ENCODE data around the gene HOXA9.

HOXA9 gene

GRCh38 chr7:27164367-27165088 is 809 bp downstream of the HOXA9 start:
- no peak overlapping the region for H3K9ac ChIP-seq (ENCODE audit: low read length)
- no peak overlapping the region for H3K4me2 ChIP-seq (ENCODE audit: low read depth, low read length)
- no peak overlapping the region for H2AFZ ChIP-seq (ENCODE audit: low read length)

DNA sequence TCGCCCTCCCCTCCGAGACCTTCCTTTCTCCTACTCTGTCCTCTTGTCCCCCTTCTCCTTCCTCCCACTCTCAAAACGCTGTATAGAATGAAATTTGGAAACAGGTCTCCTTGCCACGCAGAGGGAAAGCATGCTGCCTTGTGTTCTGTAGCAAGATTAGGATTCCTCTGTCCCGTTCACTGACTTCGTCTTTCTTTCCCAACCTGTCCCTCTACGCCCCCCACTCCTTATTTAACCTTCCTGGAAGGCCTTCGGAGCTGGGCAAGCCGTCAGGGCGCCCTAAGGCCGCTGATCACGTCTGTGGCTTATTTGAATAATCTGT is 1.3 kb downstream of the HOXA9 start:
- TF ChIP-seq CTCF (IDR thresholded peaks at IDR 0.05; ENCODE audit: low read length) = no peak
- TF ChIP-seq EZH2 (optimal IDR thresholded peaks at IDR 0.05; ENCODE audit: low read depth, low read length) = no peak
- no peak for TF ChIP-seq EZH2phosphoT487 (IDR thresholded peaks at IDR 0.05; ENCODE audit: low read length)
- Histone ChIP-seq H2AFZ (ENCODE audit: low read length) (no peak overlapping the region), H3K9me2 (replicated peaks; ENCODE audit: insufficient read depth, low read length) (no peaks in the 10 kb centered on the region), H3K79me2 (ENCODE audit: low read length) (no peaks in the 10 kb centered on the region), H3K27ac (ENCODE audit: low read length) (no peak overlapping the region), H3K4me2 (ENCODE audit: low read depth, low read length) (no peak overlapping the region), H3K9me3 (replicated peaks; ENCODE audit: insufficient read depth, low read length) (no peaks in the 10 kb centered on the region), H3K4me3 (ENCODE audit: low read length) (no peak overlapping the region), H3K27me3 (replicated peaks; ENCODE audit: insufficient read depth, low read length) (peaks cover 91% of the 10 kb centered on the region), H3K36me3 (replicated peaks; ENCODE audit: insufficient read depth, low read length) (no peaks in the 10 kb centered on the region), H3F3A (ENCODE audit: insufficient read depth, low read length) (no peaks in the 10 kb centered on the region), H3K9ac (ENCODE audit: low read length) (no peak overlapping the region), H4K20me1 (ENCODE audit: insufficient read depth, low read length) (no peaks in the 10 kb centered on the region), H3K4me1 (ENCODE audit: low read length) (0 out of 2 replicates have a peak, but pooled peaks cover 4% of the 10 kb centered on the region)
- no peak for DNase-seq

More at GRCh38 chr7:27164367-27165088, 809 bp downstream of the HOXA9 start:
- Histone ChIP-seq H3K4me1 (ENCODE audit: low read length) (0 out of 2 replicates have a peak, but pooled peaks cover 4% of the 10 kb centered on the region), H3K36me3 (replicated peaks; ENCODE audit: insufficient read depth, low read length) (no peaks in the 10 kb centered on the region), H3K9me3 (replicated peaks; ENCODE audit: insufficient read depth, low read length) (no peaks in the 10 kb centered on the region), H4K20me1 (ENCODE audit: insufficient read depth, low read length) (no peaks in the 10 kb centered on the region), H3K4me3 (ENCODE audit: low read length) (no peak overlapping the region), H3K27me3 (replicated peaks; ENCODE audit: insufficient read depth, low read length) (peaks cover 91% of the 10 kb centered on the region), H3K79me2 (ENCODE audit: low read length) (no peaks in the 10 kb centered on the region), H3K27ac (ENCODE audit: low read length) (no peak overlapping the region), H3F3A (ENCODE audit: insufficient read depth, low read length) (no peaks in the 10 kb centered on the region), H3K9me2 (replicated peaks; ENCODE audit: insufficient read depth, low read length) (no peaks in the 10 kb centered on the region)
- no peak for DNase-seq
- TF ChIP-seq EZH2phosphoT487 (IDR thresholded peaks at IDR 0.05; ENCODE audit: low read length) (no peak), EZH2 (optimal IDR thresholded peaks at IDR 0.05; ENCODE audit: low read depth, low read length) (no peak), CTCF (IDR thresholded peaks at IDR 0.05; ENCODE audit: low read length) (no peak)

DNA sequence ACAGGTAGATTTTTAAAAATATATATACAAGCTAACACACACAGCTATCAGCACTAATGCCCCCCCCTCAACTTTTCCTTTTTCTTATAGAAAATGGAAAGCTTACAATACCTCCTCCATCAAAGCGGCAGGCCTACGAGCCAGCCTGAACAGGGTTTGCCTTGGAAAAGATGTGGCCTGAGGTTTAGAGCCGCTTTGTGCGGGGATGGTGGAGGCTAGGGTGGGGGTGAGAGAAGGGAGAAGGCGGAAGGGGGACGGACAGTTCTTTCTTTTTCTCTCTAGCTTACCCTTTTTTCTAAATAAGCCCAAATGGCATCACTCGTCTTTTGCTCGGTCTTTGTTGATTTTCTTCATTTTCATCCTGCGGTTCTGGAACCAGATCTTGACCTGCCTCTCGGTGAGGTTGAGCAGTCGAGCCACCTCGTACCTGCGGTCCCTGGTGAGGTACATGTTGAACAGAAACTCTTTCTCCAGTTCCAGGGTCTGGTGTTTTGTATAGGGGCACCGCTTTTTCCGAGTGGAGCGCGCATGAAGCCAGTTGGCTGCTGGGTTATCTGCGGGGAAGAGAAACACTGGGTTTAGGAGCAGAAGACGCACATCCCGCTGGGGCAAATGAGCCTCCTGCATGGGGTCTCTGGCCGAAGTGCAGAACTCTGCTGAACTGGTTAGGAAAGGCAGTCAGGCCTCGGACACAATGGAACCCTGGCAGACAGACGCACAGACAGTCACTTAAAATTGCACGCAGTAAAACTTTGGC is 1.9 kb downstream of the HOXA9 start:
- H3K79me2 ChIP-seq (ENCODE audit: low read length) = no peaks in the 10 kb centered on the region
- H3K4me3 ChIP-seq (ENCODE audit: low read length) = no peak overlapping the region
- H3K36me3 ChIP-seq (replicated peaks; ENCODE audit: insufficient read depth, low read length) = no peaks in the 10 kb centered on the region
- no peaks in the 10 kb centered on the region for H3F3A ChIP-seq (ENCODE audit: insufficient read depth, low read length)
- peaks cover 91% of the 10 kb centered on the region for H3K27me3 ChIP-seq (replicated peaks; ENCODE audit: insufficient read depth, low read length)
- H3K4me1 ChIP-seq (ENCODE audit: low read length) = 0 out of 2 replicates have a peak, but pooled peaks cover 4% of the 10 kb centered on the region
- H3K9ac ChIP-seq (ENCODE audit: low read length) = no peak overlapping the region
- no peaks in the 10 kb centered on the region for H3K9me2 ChIP-seq (replicated peaks; ENCODE audit: insufficient read depth, low read length)
- H3K4me2 ChIP-seq (ENCODE audit: low read depth, low read length) = no peak overlapping the region
- no peak for DNase-seq
- H3K27ac ChIP-seq (ENCODE audit: low read length) = no peak overlapping the region
- no peak for TF ChIP-seq EZH2 (optimal IDR thresholded peaks at IDR 0.05; ENCODE audit: low read depth, low read length)
- no peak for TF ChIP-seq CTCF (IDR thresholded peaks at IDR 0.05; ENCODE audit: low read length)
- no peak for TF ChIP-seq EZH2phosphoT487 (IDR thresholded peaks at IDR 0.05; ENCODE audit: low read length)
- H2AFZ ChIP-seq (ENCODE audit: low read length) = no peak overlapping the region
- no peaks in the 10 kb centered on the region for H3K9me3 ChIP-seq (replicated peaks; ENCODE audit: insufficient read depth, low read length)
- H4K20me1 ChIP-seq (ENCODE audit: insufficient read depth, low read length) = no peaks in the 10 kb centered on the region

Data from MM.1S (cell line).